ENCODE measurements around the gene SLC1A6. TPM values are rescaled to one million over a fixed set of nuclear protein-coding genes. Genes with fewer than 3 reads are reported as not detected.

SLC1A6 gene
- polyA plus RNA-seq, 1 experiment = not detected

DNA sequence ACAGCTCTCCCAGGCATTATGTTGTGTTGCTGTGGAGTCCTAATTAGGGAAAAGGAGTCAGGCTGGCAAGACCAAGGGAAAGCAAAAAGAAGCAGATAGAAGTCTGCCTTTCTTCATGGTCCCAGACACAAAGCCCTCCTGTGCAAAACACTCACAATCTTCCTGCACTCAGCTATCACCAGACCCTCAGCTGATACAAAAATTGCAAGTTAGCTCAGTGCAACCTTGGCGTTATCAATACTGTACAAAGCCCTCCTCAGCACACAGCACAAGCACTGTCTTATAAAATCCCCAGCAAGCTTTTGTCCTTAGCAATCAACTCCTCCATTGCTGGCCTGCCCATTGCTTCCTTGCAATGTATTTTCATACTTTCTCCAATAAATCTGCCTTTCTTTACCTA, 35.2 kb downstream of the SLC1A6 start:
- no peaks in the 10 kb centered on the region for H3K27me3 ChIP-seq (ENCODE audit: control insufficient read depth, insufficient read depth, low read length)
- H3K36me3 ChIP-seq (ENCODE audit: control insufficient read depth, insufficient read depth, low read length) = no peaks in the 10 kb centered on the region
- no peak overlapping the region for H3K4me3 ChIP-seq (ENCODE audit: low read depth, low read length)
- TF ChIP-seq, protein P1, sequence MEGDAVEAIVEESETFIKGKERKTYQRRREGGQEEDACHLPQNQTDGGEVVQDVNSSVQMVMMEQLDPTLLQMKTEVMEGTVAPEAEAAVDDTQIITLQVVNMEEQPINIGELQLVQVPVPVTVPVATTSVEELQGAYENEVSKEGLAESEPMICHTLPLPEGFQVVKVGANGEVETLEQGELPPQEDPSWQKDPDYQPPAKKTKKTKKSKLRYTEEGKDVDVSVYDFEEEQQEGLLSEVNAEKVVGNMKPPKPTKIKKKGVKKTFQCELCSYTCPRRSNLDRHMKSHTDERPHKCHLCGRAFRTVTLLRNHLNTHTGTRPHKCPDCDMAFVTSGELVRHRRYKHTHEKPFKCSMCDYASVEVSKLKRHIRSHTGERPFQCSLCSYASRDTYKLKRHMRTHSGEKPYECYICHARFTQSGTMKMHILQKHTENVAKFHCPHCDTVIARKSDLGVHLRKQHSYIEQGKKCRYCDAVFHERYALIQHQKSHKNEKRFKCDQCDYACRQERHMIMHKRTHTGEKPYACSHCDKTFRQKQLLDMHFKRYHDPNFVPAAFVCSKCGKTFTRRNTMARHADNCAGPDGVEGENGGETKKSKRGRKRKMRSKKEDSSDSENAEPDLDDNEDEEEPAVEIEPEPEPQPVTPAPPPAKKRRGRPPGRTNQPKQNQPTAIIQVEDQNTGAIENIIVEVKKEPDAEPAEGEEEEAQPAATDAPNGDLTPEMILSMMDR (IDR thresholded peaks at IDR 0.05; ENCODE audit: insufficient read depth, low read depth, low read length) = no peak
- DNase-seq (ENCODE audit: low read depth) = no peak
- ChIA-PET POLR2A (no interaction called here), CTCF (interaction anchor here (0.8 kb wide), 1 partner anchor 28 kb away, joined by 3 read pairs; no protein-coding TSS in a partner anchor)

DNA sequence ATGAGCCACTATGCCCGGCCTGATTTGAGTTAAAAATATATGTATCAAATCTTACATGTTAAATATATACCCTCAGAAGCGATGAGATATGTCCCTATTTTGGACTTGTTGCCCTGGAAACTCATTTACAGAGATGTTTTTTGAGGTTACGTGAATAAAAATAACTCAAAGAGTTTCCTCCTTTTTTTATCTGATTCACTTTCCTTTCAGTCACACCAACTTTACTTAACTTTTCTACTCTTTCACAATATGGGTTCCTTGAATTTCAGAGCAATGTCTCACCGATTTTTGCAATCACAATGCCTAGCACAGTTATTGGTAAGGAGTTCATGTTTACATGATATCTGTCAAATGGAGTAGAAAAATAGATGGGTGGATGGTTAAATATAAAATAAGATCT, 36.1 kb downstream of the SLC1A6 start:
- Histone ChIP-seq H3K4me3 (ENCODE audit: low read depth, low read length) (no peak overlapping the region), H3K27me3 (ENCODE audit: control insufficient read depth, insufficient read depth, low read length) (no peaks in the 10 kb centered on the region), H3K36me3 (ENCODE audit: control insufficient read depth, insufficient read depth, low read length) (no peaks in the 10 kb centered on the region)
- ChIA-PET CTCF (interaction anchor here (0.7 to 0.8 kb wide), 2 partner anchors 27 to 1928 kb away, joined by 3 read pairs; no protein-coding TSS in a partner anchor), POLR2A (no interaction called here)
- TF ChIP-seq, protein P1 (IDR thresholded peaks at IDR 0.05; ENCODE audit: insufficient read depth, low read depth, low read length) = no peak
- DNase-seq (ENCODE audit: low read depth) = no peak

DNA sequence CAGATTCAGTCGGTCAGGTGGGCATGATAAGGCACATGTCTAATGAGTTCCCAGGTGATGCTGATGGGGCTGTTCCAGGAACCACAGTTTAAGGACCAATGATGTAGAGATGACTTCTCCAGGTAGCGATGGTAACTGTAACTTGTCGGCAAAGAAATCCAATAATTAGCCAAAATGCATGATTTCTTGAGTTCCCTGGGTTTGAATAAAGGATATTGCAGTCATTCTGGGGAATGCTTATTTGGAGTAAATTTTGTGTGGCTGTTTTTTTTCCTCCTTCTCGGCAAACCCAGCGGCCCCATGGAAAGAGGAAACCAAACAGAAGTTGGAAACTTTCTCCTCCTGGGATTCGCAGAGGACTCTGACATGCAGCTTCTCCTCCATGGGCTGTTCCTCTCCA, 38.5 kb downstream of the SLC1A6 start, which contains the start of gene OR7C2:
OR7C2 (plus strand) TSS at position 301 of the 400 bp plus-strand sequence; CDS start at position 301, 0 bp downstream.
- DNase-seq (ENCODE audit: low read depth) = no peak
- no peaks in the 10 kb centered on the region for H3K27me3 ChIP-seq (ENCODE audit: control insufficient read depth, insufficient read depth, low read length)
- POLR2A ChIA-PET = no interaction called here
- no peaks in the 10 kb centered on the region for H3K36me3 ChIP-seq (ENCODE audit: control insufficient read depth, insufficient read depth, low read length)
- TF ChIP-seq, protein P1 (IDR thresholded peaks at IDR 0.05; ENCODE audit: insufficient read depth, low read depth, low read length) = no peak
- no peak within 1 kb of the TSS for H3K4me3 ChIP-seq (ENCODE audit: low read depth, low read length)
- CTCF ChIA-PET = no interaction called here

DNA sequence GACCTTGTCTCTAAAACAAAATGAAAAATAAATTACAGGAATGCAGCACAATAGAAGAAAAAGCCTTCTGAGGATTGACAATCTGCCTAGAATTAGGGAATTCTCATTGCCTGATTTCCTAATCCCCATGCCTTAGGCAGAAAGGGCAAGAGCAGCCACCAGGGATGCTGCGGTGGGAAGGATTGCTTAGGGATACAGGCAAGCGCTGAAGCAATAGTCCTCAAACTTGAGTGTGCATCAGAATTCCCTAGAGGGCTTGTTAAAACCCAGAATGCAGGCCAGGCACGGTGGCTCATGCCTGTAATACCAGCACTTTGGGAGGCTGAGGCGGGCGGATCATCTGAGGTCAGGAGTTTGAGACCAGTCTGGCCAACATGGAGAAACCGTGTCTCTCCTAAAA, 39.4 kb downstream of the SLC1A6 start:
- Histone ChIP-seq H3K27me3 (ENCODE audit: control insufficient read depth, insufficient read depth, low read length) (no peaks in the 10 kb centered on the region), H3K36me3 (ENCODE audit: control insufficient read depth, insufficient read depth, low read length) (no peaks in the 10 kb centered on the region), H3K4me3 (ENCODE audit: low read depth, low read length) (no peak overlapping the region)
- ChIA-PET CTCF (no interaction called here), POLR2A (no interaction called here)
- TF ChIP-seq, protein P1 (IDR thresholded peaks at IDR 0.05; ENCODE audit: insufficient read depth, low read depth, low read length) = no peak
- DNase-seq (ENCODE audit: low read depth) = no peak

DNA sequence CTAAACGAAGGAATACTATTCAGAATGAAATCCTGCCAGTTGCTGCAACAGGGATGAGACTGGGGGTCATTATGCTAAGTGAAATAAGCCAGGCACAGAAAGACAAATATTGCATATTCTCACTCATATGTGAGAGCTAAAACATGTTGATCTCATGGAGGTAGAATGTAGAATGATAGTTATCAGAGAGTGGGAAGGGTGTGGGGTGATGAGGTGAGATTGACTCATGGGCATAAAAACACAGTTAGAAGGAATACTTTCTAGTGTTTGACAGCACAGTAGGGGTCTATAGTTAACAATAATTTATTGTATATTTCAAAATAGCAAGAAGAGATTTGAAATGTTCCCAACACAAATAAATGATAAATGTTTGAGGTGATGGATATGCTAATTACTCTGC, 46.2 kb downstream of the SLC1A6 start:
- no peaks in the 10 kb centered on the region for H3K27me3 ChIP-seq (ENCODE audit: control insufficient read depth, insufficient read depth, low read length)
- TF ChIP-seq, protein P1 (IDR thresholded peaks at IDR 0.05; ENCODE audit: insufficient read depth, low read depth, low read length) = no peak
- no peak for DNase-seq (ENCODE audit: low read depth)
- POLR2A ChIA-PET = no interaction called here
- no peaks in the 10 kb centered on the region for H3K36me3 ChIP-seq (ENCODE audit: control insufficient read depth, insufficient read depth, low read length)
- CTCF ChIA-PET = no interaction called here
- no peak overlapping the region for H3K4me3 ChIP-seq (ENCODE audit: low read depth, low read length)

Measured in BJ (cell line).